Nephron (organoid): ENCODE measurements around the gene SERPINH1.

Source experiments
- H3K27ac Mint-ChIP-seq, 3 experiments: 2 replicates each; pipeline ENCODE4 v1.8.0; 2020; ENCODE audit warnings: mixed read lengths in 3 of 3, mild to moderate bottlenecking in 2 of 3, moderate library complexity in 1 of 3
- H3K27me3 Mint-ChIP-seq: 2 replicates; pipeline ENCODE4 v1.8.0; 2021; ENCODE audit warnings: low read depth, mild to moderate bottlenecking, moderate library complexity, mixed read lengths
- H3K36me3 Mint-ChIP-seq: 2 replicates; pipeline ENCODE4 v1.8.0; 2020; ENCODE audit warnings: low read depth, mixed read lengths
- H3K4me1 Mint-ChIP-seq: 2 replicates; pipeline ENCODE4 v1.8.0; 2020; ENCODE audit warnings: mixed read lengths
- H3K4me3 Mint-ChIP-seq, 3 experiments: 2 replicates each; pipeline ENCODE4 v1.8.0; 2020; ENCODE audit warnings: mild to moderate bottlenecking in 3 of 3, mixed read lengths in 3 of 3, moderate library complexity in 2 of 3
- H3K9me3 Mint-ChIP-seq: 2 replicates; pipeline ENCODE4 v1.8.0; 2020; ENCODE audit warnings: mixed read lengths
- TF ChIP-seq, protein P1 (sequence below), 3 experiments: fragments of 200-600 bp; sonication (generic); IDR thresholded peaks; one replicate each; pipeline ENCODE4 v1.5.0; 2021; ENCODE audit warnings: antibody characterized with exemption in 3 of 3; ENCODE audit not compliant: unreplicated experiment in 3 of 3

The SERPINH1 gene

DNA sequence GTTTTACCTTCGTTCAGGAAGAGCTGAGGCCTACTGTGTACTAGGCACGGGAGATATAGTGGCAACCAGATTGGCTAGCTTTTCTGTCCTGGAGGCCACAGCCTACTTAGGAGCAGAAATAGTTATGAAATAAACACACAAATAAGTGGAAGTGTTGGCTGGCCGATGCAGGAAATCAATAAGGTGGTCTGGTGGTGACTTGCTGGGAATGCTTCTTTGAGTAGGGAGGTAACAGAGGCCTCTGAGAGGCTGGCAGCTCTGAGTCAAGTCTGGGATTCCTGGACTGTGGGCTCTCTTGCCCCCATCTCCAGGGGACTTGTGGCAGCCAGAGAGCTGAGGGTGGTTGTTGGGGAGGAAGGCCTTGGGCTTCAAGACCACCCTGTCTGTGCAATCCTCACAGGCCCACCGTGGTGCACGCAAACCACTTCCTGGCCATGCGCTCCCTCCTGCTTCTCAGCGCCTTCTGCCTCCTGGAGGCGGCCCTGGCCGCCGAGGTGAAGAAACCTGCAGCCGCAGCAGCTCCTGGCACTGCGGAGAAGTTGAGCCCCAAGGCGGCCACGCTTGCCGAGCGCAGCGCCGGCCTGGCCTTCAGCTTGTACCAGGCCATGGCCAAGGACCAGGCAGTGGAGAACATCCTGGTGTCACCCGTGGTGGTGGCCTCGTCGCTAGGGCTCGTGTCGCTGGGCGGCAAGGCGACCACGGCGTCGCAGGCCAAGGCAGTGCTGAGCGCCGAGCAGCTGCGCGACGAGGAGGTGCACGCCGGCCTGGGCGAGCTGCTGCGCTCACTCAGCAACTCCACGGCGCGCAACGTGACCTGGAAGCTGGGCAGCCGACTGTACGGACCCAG is 4.1 kb downstream of the SERPINH1 start:
- H3K4me3 Mint-ChIP-seq: peak overlapping the region; percentile 99
- H3K36me3 Mint-ChIP-seq: peaks cover 42% of the 10 kb centered on the region
- no peaks in the 10 kb centered on the region for H3K9me3 Mint-ChIP-seq
- peaks cover 26% of the 10 kb centered on the region for H3K4me1 Mint-ChIP-seq
- H3K27ac Mint-ChIP-seq: peak overlapping the region; percentile 73 to 100 (median 100)
- peaks cover 4% of the 10 kb centered on the region for H3K27me3 Mint-ChIP-seq
- TF ChIP-seq, protein P1, sequence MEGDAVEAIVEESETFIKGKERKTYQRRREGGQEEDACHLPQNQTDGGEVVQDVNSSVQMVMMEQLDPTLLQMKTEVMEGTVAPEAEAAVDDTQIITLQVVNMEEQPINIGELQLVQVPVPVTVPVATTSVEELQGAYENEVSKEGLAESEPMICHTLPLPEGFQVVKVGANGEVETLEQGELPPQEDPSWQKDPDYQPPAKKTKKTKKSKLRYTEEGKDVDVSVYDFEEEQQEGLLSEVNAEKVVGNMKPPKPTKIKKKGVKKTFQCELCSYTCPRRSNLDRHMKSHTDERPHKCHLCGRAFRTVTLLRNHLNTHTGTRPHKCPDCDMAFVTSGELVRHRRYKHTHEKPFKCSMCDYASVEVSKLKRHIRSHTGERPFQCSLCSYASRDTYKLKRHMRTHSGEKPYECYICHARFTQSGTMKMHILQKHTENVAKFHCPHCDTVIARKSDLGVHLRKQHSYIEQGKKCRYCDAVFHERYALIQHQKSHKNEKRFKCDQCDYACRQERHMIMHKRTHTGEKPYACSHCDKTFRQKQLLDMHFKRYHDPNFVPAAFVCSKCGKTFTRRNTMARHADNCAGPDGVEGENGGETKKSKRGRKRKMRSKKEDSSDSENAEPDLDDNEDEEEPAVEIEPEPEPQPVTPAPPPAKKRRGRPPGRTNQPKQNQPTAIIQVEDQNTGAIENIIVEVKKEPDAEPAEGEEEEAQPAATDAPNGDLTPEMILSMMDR (IDR thresholded peaks at IDR 0.05; ENCODE audit: unreplicated experiment in 3 of 3): no peak

DNA sequence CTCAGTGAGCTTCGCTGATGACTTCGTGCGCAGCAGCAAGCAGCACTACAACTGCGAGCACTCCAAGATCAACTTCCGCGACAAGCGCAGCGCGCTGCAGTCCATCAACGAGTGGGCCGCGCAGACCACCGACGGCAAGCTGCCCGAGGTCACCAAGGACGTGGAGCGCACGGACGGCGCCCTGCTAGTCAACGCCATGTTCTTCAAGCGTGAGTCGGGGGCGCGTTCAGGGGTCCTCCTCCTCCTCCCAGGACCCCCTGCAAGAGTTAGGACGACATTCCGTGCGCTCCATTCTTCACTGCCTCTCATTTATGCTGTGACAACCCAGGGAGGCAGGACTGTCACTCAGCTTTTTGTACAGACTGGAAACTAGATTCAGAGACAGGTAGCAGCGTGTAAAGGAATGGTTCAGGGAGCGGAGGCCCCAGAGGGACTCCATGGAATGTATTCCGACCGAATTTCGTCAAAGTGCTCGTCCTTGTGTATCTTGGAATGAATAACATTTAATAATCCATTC is 4.8 kb downstream of the SERPINH1 start:
- TF ChIP-seq, protein P1 (IDR thresholded peaks at IDR 0.05; ENCODE audit: unreplicated experiment in 3 of 3): no peak
- H3K36me3 Mint-ChIP-seq: peaks cover 44% of the 10 kb centered on the region

DNA sequence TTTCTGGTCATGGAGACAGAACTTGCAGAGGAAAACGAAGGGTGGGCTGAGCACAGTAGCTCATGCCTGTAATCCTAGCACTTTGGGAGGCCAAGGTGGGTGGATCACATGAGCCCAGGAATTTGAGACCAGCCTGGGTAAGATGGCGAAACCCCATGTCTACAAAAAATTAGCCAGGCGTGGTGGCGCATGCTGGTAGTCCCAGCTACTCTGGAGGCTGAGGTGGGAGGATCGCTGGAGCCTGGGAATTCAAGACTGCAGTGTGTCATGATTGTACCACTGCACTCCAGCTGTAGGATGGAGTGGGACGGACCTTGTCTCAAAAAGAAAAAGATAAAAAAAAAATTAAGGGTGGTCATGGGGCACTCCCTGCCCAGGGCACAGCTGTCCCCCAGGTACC is 5.9 kb downstream of the SERPINH1 start:
- TF ChIP-seq, protein P1 (IDR thresholded peaks at IDR 0.05; ENCODE audit: unreplicated experiment in 3 of 3): no peak
- Mint-ChIP-seq H3K4me3 (no peak overlapping the region), H3K27me3 (no peaks in the 10 kb centered on the region), H3K27ac (no peak overlapping the region), H3K36me3 (peaks cover 56% of the 10 kb centered on the region), H3K9me3 (no peaks in the 10 kb centered on the region), H3K4me1 (peaks cover 26% of the 10 kb centered on the region)

More for the DNA sequence above, 4.8 kb downstream of the SERPINH1 start:
- no peaks in the 10 kb centered on the region for H3K9me3 Mint-ChIP-seq
- H3K27ac Mint-ChIP-seq: peak overlapping the region in 1 of 3 experiments; percentile 48
- H3K4me1 Mint-ChIP-seq: peaks cover 26% of the 10 kb centered on the region
- H3K4me3 Mint-ChIP-seq: no peak overlapping the region
- peaks cover 4% of the 10 kb centered on the region for H3K27me3 Mint-ChIP-seq

DNA sequence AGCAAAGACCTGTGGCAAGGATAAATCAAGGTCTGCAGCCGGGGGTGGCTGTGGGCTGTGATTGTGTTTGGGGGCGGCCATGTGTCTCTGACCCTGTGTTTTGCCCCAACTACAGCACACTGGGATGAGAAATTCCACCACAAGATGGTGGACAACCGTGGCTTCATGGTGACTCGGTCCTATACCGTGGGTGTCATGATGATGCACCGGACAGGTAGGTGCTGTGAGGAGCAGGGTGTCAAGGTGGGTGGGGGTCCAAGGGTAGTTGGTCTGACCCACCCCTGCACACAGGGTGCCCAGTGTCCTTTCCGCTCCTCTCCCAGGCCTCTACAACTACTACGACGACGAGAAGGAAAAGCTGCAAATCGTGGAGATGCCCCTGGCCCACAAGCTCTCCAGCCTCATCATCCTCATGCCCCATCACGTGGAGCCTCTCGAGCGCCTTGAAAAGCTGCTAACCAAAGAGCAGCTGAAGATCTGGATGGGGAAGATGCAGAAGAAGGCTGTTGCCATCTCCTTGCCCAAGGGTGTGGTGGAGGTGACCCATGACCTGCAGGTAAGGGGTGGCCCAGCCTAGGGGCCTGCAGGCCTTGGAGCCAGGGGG is 6.7 kb downstream of the SERPINH1 start:
- no peak overlapping the region for H3K27ac Mint-ChIP-seq
- H3K4me3 Mint-ChIP-seq: no peak overlapping the region
- H3K4me1 Mint-ChIP-seq: peaks cover 23% of the 10 kb centered on the region
- H3K36me3 Mint-ChIP-seq: peaks cover 63% of the 10 kb centered on the region
- H3K27me3 Mint-ChIP-seq: no peaks in the 10 kb centered on the region
- TF ChIP-seq, protein P1 (IDR thresholded peaks at IDR 0.05; ENCODE audit: unreplicated experiment in 3 of 3): no peak
- H3K9me3 Mint-ChIP-seq: no peaks in the 10 kb centered on the region

DNA sequence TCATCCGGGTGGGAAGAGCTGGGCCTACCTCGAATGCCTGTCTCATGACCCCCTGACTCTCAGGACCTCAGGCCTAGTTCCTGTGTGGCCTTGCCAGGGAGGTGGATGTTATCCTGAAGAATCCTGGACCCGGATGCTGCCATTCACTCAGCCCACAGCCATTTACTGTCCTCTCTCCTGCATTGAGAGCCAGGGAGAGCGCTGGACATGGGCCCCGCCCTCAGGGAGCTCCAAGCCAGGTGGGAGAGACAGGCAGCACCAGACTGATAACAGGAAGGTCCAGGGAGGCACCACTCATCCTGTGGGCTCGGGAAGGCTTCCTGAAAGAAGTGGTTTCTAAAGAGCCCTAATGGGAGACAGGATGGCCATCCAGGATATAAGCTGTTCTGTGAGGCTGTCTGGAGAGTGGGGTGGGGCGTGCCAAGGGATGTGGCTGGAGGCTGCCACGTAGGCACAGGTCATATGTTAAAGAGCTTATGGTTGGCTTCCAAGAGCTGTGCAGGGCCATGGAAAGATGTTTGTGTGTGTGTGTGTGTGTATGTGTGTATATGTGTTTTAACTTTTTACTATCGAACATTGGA is 8.6 kb downstream of the SERPINH1 start:
- Mint-ChIP-seq H3K4me3 (no peak overlapping the region), H3K27ac (no peak overlapping the region), H3K36me3 (peaks cover 70% of the 10 kb centered on the region)

More for the DNA sequence above, 8.6 kb downstream of the SERPINH1 start:
- no peaks in the 10 kb centered on the region for H3K27me3 Mint-ChIP-seq
- H3K4me1 Mint-ChIP-seq: peaks cover 5% of the 10 kb centered on the region
- TF ChIP-seq, protein P1 (IDR thresholded peaks at IDR 0.05; ENCODE audit: unreplicated experiment in 3 of 3): no peak
- H3K9me3 Mint-ChIP-seq: no peaks in the 10 kb centered on the region
